Caki2 (cell line): Measurements from ENCODE around the gene FOXR1. TPM values are rescaled to one million over a fixed set of nuclear protein-coding genes. Genes with fewer than 3 reads are reported as not detected.
"Not testable (repeated sequence)": the region's sequence is repeated elsewhere in the genome, so short reads cannot be mapped to it uniquely, and the experiment has no call there.

ENCODE experiments used
- DNase-seq: peaks from one replicate; pipeline ENCODE4 v3.0.0-alpha.2; 2015; ENCODE audit warnings: low read depth
- in situ Hi-C: cut with HindIII; loops from 2 replicates; pipeline ENCODE4 v1.10.0; 2016; ENCODE audit warnings: low sequenced_read_pairs, low pct_unique_long_range_greater_than_20kb, mixed read lengths
- total RNA-seq: library from RNA; depleted of rRNA; stranded (reverse); fragments of >200 nt; shearing (Covaris generic); gene quantifications from 2 replicates; pipeline ENCODE4 v1.2.3, GENCODE V29; 2014; ENCODE audit warnings: low replicate concordance

The FOXR1 gene
- total RNA-seq, 1 experiment from 2014 or later = not detected

DNA sequence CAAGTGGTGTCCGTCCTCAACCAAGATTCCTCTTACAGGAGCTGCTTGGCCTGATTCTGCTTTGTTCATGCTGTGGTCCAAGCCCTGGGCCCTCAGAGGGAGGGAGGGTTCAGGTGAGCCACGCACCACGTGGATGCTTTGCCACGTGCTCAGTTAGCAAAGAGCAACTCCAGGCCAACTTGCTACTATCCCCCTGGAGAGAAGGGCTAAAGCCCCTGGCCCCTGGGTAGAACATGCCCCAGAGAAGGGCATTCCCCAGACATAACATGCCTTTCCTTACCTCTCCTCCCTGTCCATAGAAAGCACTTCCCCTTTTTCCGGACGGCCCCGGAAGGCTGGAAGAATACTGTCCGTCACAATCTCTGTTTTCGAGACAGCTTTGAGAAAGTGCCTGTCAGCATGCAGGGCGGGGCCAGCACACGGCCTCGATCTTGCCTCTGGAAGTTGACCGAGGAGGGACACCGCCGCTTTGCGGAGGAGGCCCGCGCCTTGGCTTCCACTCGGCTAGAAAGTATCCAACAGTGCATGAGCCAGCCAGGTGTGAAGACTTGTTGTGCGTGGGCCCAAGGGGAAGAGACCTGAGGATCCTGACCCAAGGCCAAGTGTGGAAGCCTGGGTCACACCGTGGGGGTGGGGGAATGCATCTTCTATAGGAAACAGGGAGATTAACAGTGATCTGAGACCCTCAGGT lies 8.8 kb downstream of the FOXR1 start:
- no peak for DNase-seq
- in situ Hi-C loops = no loop called here

DNA sequence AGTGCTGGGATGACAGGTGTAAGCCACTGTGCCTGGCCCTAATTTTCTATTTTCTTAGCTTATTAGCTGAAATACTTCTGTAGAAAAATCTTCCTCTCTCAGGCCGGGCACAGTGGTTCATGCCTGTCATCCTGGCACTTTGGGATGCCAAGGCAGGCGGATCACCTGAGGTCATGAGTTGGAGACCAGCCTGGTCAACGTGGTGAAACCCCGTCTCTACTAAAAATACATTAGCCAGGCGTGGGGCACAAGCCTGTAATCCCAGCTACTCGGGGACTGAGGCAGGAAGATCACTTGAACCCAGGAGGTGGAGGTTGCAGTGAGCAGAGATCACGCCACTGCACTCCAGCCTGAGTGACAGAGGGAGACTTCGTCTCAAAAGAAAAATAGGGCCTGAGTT lies 12.8 kb downstream of the FOXR1 start:
- in situ Hi-C loops, DNase-seq: not testable (repeated sequence)

DNA sequence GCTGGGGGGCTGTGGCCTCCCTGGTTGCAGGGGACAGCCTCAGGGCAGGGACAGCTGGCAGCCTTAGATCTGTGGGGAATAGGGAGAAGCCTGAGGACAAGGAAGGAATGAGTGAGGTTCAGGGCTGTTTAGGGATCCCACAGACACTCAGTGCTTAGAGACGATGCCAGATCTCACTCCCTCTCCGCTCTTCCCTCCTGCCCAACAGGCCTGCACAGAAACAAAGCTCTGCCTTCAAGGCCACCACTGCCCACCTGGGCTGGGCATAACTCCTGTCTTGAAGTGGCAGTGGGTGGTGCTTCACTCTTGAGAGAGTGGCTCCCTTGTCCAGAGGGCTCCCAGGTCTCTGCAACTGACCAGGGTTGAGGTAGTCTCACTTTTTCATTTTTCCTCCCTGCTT lies 13.3 kb downstream of the FOXR1 start:
- in situ Hi-C loops = no loop called here
- DNase-seq = no peak

DNA sequence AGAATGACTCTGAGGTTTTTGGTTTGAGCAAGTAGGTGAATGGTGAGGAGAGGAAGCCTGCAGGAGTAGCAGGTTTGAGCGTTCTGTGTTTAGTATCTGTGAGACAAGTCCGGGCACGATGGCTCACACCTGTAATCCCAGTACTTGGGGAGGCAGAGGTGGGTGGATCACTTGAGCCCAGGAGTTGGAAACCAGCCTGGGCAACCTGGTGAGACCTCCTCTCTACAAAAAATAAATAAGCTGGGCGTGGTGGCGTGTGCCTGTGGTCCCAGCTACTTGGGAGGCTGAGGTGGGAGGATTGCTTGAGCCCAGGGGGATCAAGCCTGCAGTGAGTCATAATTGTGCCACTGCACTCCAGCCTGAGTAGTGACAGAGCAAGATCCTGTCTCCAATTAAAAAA lies 16.7 kb downstream of the FOXR1 start:
- in situ Hi-C loops = no loop called here
- DNase-seq = no peak

DNA sequence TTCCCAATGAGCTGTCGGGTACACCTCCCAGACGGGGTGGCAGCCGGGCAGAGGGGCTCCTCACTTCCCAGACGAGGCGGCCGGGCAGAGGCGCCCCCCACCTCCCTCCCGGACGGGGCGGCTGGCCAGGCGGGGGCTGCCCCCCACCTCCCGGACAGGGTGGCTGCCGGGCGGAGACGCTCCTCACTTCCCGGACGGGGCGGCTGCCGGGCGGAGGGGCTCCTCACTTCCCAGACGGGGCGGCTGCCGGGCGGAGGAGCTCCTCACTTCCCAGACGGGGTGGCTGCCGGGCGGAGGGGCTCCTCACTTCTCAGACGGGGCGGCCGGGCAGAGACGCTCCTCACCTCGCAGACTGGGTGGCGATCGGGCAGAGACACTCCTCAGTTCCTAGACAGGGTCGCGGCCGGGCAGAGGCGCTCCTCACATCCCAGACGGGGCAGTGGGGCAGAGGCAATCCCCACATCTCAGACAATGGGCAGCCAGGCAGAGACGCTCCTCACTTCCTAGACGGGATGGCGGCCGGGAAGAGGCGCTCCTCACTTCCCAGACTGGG lies 20.0 kb downstream of the FOXR1 start:
- DNase-seq, in situ Hi-C loops: not testable (repeated sequence)

DNA sequence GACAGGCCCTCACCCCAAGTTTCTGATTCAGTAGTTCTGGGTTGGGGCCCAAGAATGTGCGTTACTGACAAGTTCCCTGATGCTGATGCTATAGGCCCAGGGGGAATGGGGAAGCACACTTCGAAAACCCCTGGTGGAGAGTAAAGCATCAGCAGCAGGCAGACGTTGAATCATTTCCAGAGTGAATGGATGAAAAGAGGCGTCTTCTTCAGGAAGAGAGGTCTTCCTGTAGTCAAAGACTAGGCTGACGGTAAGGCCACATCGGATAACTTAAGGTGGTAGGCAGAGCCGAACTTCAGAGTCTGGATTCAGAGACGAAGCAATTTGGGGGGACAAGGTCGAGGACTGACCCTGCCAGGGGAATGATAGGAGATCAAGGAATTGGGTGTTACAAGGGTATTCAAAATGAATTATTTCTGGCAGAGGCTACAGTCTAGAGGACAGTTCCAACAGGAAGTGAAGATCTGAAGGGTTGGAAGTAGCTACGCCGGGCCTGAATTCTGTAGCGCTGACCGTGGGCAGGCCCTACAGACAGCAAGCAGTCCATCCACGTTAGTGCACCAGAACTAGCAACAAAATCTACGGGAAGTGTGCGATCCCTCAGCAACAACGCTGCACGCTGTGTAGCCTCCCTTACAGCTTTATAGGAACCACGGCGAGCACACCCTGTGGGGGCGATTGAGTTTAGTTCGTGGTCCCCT lies 25.5 kb downstream of the FOXR1 start:
- no peak for DNase-seq
- in situ Hi-C loops = no loop called here

DNA sequence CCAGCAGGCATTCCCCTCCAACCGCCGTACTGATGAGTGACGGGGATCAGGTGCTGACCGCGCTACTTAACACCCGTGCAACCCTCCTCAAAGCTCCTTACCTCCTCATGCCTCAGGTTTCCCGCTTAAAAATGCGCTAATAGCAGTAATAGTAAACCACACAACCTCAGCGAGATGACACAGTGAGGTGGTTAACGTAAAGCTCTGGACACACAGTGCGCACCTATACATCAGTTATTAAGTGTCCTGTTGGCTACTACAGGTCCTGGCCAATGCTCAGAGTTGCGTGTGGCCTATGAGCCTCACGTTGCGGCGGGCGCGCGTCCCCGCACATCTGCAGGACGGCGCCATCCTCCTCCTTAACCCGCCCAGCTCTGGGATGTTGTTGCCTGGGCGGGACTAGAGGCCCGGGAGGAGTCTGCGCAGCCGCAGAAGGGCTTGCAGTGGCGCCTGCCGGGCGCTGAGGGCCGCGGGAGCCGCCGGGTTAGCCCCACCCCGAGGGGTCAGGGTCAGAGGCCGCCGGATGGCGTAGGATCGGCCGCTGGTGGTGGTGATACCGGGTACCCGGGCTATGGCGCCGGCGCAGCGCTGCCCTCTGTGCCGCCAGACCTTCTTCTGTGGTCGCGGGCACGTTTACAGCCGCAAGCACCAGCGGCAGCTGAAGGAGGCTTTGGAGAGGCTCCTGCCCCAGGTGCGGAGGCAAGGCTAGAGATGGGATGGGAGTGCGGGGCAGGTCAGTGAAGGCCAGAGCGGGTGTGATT lies 26.2 kb downstream of the FOXR1 start, which contains the start of gene CENATAC:
TSS of gene CENATAC (plus strand) at position 512 of the 761 bp plus-strand sequence. CDS start at position 572, 60 bp downstream.
- peak; percentile 84 for DNase-seq
- in situ Hi-C loops = no loop called here

DNA sequence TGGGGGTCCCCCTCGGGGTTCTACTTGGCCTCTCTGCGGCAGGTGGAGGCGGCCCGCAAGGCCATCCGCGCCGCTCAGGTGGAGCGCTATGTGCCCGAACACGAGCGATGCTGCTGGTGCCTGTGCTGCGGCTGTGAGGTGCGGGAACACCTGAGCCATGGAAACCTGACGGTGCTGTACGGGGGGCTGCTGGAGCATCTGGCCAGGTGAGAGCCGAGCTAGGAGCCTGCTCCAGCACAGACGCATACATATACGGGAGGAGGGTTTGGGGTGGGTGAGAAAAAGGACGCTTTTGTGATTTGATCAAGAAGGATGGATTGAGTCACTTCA lies 26.8 kb downstream of the FOXR1 start:
- in situ Hi-C loops = no loop called here
- DNase-seq = no peak

DNA sequence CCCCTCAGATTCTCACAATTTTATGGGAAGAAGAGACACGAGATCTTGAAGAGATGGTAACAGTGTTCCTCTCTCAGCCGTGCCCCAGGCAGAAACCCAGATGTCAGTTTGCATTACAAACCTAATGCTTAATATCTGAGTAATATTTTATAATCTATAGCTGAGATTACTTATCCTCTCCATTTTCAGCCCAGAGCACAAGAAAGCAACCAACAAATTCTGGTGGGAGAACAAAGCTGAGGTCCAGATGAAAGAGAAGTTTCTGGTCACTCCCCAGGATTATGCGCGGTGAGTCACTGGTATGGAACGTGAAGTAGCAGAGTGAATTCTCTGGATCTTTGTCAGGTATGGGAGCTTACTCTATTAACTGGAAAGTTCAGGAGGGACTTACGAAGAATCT lies 27.3 kb downstream of the FOXR1 start:
- peak; percentile 50 for DNase-seq
- in situ Hi-C loops = no loop called here

DNA sequence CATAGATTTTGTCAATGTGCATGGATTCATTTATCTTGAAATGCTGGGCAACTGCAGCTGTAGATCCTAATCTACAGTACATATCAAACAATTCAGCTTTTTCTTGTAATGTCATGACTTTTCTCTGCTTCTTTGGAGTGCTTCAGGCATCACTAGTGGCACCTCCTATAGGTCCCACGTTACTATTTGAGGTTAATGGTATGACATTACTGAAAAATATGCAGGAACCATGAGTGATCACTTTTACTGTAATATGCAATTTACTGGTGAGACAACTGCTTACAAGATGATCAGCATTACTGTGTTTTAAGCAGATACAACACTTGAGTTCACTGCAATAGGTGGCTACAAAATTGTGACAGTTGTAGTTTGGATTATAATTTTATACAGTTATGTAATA lies 29.3 kb downstream of the FOXR1 start:
- no peak for DNase-seq

DNA sequence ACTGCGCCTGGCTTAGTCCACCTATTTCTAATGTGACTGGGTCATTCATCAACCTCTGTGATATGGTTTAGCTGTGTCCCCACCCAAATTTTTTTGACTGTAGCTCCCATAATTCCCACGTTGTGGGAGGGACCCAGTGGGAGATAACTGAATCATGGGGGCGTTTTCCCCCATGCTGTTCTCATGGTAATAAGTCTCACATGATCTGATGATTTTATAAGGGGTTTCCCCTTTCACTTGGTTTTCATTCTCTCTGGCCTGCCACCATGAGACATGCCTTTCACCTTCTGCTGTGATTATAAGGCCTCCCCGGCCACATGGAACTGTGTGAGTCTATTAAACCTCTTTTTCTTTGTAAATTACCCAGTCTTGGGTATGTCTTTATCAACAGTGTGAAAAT lies 35.1 kb downstream of the FOXR1 start:
- DNase-seq = peak; percentile 19
- in situ Hi-C loops = no loop called here

More for the DNA sequence above, 29.3 kb downstream of the FOXR1 start:
- in situ Hi-C loops = no loop called here

DNA sequence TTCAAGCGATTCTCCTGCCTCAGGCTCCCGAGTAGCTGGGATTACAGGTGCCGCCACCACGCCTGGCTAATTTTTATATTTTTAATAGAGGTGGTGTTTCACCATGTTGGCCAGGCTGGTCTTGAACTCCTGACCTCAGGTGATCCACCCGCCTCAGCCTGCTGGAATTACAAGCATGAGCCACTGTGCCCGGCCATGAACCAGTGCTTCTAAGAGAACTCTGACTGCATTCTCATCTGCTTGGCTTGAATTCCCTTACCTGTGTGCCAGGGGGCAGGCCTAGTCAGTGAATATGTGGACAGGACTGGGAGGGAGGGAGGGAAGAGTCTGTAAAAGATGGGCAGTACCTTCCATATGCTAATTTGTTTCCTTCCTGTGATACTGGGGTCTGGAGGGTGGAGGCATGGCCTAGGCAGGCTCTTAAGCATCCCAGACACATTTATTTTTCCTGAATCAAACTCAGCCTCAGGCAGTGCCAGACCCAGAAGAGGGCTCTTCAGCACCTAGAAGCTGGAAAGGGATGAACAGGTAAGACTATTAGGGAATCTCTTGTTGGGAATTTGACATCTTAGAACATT lies 40.0 kb downstream of the FOXR1 start:
- DNase-seq = no peak
- in situ Hi-C loops = no loop called here

DNA sequence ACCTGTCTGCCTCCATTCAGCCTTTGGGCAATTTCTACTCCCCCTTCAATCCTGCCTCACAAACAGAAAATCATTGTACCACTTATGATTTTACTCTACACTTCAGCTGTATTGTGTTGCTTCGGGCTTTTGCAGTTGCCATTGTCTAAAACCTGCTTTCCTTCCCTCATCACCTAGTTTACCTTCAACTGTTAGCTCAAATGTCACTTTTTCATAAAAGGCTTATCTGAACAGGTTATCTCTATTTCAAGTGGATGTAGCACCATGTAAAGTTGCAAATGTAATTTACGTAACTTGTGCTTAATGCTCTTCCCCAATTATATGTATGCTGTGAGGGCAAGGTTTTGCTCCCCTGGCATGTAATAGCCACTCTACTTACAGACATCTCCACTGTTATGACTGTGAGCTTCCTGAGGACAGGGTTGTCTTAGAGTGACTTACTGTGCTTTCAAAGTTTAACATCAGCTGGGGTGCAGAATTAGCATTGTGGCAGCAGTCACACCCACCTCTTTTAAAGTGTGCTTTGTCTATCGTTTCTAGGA lies 41.1 kb downstream of the FOXR1 start:
- in situ Hi-C loops = no loop called here
- DNase-seq = no peak

DNA sequence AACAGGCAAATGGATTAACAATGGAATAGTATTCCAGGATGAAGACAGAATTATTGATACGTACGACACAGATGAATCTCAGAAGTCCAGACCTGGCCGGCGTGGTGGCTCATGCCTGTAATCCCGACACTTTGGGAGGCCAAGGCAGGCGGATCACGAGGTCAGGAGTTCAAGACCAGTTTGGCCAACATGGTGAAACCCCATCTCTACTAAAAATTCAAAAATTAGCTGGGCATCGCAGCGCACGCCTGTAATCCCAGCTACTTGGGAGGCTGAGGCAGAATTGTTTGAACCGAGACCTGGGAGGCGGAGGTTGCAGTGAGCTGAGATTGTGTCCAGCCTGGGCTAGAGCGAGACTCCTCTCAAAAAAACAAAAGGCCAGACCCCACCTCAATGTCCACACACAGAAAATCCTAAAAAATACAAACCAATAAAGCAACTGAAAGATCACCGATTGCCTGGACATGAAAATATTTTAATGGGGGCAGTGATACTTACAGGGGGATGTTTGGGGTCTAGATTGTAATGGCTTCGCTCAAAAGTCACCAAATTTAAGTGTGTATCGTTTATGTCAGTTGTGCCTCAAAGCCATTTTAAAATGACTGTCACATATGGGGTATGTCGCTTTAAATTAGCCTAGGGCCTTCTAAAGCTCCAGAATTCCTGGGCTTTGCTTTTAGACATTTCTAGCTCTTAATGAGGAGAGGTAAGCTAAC lies 42.8 kb downstream of the FOXR1 start:
- in situ Hi-C loops = no loop called here
- DNase-seq = no peak

DNA sequence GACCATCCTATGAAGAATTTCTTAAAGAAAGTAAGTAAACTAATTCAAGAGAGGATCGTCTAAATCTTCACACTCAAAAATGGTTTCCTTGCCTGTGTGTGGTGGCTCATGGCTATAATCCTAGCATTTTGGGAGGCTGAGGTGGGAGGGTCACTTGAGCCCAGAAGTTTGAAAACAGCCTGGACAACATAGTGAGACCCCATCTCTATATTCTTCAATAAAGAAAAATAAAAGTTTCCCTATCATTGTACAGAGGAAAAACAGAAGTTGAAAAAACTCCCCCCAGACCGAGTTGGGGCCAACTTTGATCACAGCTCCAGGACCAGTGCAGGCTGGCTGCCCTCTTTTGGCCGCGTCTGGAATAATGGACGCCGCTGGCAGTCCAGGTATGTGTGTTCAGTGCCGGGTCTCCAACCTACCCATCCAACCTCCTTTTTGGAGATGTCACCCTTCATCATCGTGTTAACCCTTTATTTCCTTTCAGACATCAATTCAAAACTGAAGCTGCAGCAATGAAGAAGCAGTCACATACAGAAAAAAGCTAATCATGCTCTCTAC lies 43.6 kb downstream of the FOXR1 start:
- DNase-seq = no peak
- in situ Hi-C loops = no loop called here

DNA sequence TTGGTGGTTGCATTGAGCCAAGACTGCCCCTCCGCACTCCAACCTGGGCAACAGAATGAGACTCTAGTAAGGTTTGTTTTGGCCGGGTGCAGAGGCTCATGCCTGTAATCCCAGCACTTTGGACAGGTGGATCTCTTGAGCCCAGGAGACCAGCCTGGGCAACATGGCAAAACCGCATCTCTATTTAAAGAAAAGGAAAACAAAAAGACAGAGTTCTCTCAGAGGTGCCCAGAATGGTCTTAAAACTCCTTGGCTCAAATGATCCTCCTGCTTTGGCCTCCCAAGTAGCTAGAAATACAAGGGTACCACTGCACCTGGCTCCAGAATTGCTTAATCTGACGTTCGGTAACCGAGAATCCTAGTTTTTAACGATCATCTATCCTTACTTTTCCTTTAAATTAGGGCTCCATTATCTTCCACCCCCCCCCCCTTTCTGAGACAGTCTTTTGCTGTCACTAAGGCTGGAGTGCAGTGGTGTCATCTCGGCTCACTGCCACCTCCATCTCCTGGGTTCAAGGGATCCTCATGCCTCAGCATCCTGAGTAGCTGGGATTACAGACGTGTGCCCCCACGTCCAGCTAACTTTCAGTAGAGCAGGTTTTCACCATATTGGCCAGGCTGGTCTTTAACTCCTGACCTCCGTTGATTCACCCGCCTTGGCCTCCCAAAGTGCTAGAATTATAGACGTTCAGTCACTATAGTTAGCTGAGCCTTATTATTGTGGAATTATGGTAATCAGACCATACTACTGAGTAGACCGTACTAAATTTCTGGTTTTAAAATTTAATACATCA lies 44.9 kb downstream of the FOXR1 start:
- in situ Hi-C loops = no loop called here

DNA sequence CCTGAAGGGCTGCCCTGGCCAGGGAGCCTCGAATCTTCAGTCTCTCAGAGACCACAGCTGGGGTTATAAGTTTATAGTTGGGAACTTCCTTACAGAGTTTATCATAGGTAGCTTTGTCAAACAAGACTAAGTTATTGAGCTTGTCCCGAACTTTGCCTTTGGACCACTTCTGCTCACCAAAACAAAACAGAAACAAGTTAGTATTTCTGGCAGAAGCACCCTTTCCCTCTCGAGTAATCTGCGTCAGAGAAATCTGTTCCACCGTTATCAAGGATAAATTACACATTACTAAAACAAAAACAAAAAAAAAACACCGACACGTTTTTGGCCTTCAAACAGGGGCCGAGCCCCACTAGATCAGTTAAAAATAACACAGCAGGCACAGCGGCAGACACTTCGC lies 45.8 kb downstream of the FOXR1 start:
- in situ Hi-C loops, DNase-seq: not testable (repeated sequence)

More for the DNA sequence above, 44.9 kb downstream of the FOXR1 start:
- DNase-seq = no peak
